ENCODE measurements around the gene YY2.

GRCh38 chrX:21845096-21845495 lies 10.7 kb upstream of the YY2 start:
- TF ChIP-seq CTCF (IDR thresholded peaks at IDR 0.05) (no peak), POLR2A (IDR thresholded peaks at IDR 0.05) (no peak)

Measured in esophagus squamous epithelium (tissue), 4 donors.